CD14-positive monocyte (primary cell): Measurements from ENCODE around the gene TMEM190. TPM values are rescaled to one million over a fixed set of nuclear protein-coding genes. Genes with fewer than 3 reads are reported as not detected.

Experiments used
- DNase-seq, 3 donors: peaks; one replicate each; pipeline ENCODE4 v3.0.0-alpha.2; 2011 to 2022
- H2AFZ ChIP-seq: 2 replicates; pipeline ENCODE4 v1.6.0; 2012; ENCODE audit warnings: mild to moderate bottlenecking, low read depth, low read length, inconsistent platforms; ENCODE audit not compliant: insufficient read depth, poor library complexity, severe bottlenecking
- H3K27ac ChIP-seq, 2 donors: 1 replicate in 1 of 2; 2 replicates in 1 of 2; pipeline ENCODE4 v1.5.1; 2012 to 2013; ENCODE audit warnings: low read length in 2 of 2, control low read depth in 1 of 2, inconsistent platforms in 1 of 2, low read depth in 1 of 2, mild to moderate bottlenecking in 1 of 2
- H3K27me3 ChIP-seq, 2 donors: one replicate each; pipeline versions ENCODE4 v1.6.0 to v1.6.1; 2011 to 2013; ENCODE audit warnings: low read length in 2 of 2; ENCODE audit not compliant: control insufficient read depth in 2 of 2, insufficient read depth in 2 of 2
- H3K36me3 ChIP-seq, 2 donors: replicated peaks in 1 of 2; 1 replicate in 1 of 2; 2 replicates in 1 of 2; pipeline versions ENCODE4 v1.5.1 to v1.6.1; 2012 to 2013; ENCODE audit warnings: low read length in 2 of 2, control low read depth in 1 of 2, inconsistent platforms in 1 of 2, mild to moderate bottlenecking in 1 of 2; ENCODE audit not compliant: insufficient read depth in 2 of 2, control insufficient read depth in 1 of 2
- H3K4me1 ChIP-seq, 2 donors: 1 replicate in 1 of 2; 2 replicates in 1 of 2; pipeline versions ENCODE4 v1.5.1 to v1.6.1; 2012 to 2013; ENCODE audit warnings: low read length in 2 of 2, control low read depth in 1 of 2, inconsistent platforms in 1 of 2, mild to moderate bottlenecking in 1 of 2, moderate library complexity in 1 of 2; ENCODE audit not compliant: insufficient read depth in 2 of 2, control insufficient read depth in 1 of 2
- H3K4me2 ChIP-seq: replicated peaks from 2 replicates; pipeline ENCODE3; 2012; ENCODE audit warnings: low read length, moderate library complexity, mild to moderate bottlenecking; ENCODE audit not compliant: poor library complexity, severe bottlenecking; ENCODE audit errors: extremely low read depth
- H3K4me3 ChIP-seq, 3 experiments: fragments of 200-600 bp in 1 of 3; sonication (generic) in 1 of 3; replicated peaks in 1 of 3; 1 replicate in 2 of 3; 2 replicates in 1 of 3; pipeline ENCODE4 v1.5.1; 2011 to 2013; ENCODE audit warnings: low read length in 3 of 3, mild to moderate bottlenecking in 3 of 3, control low read depth in 2 of 3, low read depth in 2 of 3, inconsistent platforms in 1 of 3, moderate library complexity in 1 of 3
- H3K79me2 ChIP-seq: 2 replicates; pipeline ENCODE4 v1.6.0; 2012; ENCODE audit warnings: mild to moderate bottlenecking, control low read depth, inconsistent platforms, low read length, moderate library complexity; ENCODE audit not compliant: insufficient read depth
- H3K9ac ChIP-seq: 2 replicates; pipeline ENCODE4 v1.6.0; 2017; ENCODE audit warnings: low read length, mild to moderate bottlenecking; ENCODE audit not compliant: insufficient read depth, poor library complexity, severe bottlenecking
- H3K9me3 ChIP-seq, 2 donors: replicated peaks in 1 of 2; 1 replicate in 1 of 2; 2 replicates in 1 of 2; pipeline versions ENCODE4 v1.5.1 to v1.6.1; 2012 to 2013; ENCODE audit warnings: low read length in 2 of 2, control low read depth in 1 of 2; ENCODE audit not compliant: control insufficient read depth in 1 of 2, insufficient read depth in 1 of 2
- H4K20me1 ChIP-seq: 2 replicates; pipeline ENCODE4 v1.6.0; 2012; ENCODE audit warnings: mild to moderate bottlenecking, low read length, control low read depth, moderate library complexity; ENCODE audit not compliant: insufficient read depth
- H3K27ac Mint-ChIP-seq, 7 donors: one replicate each; pipeline ENCODE4 v1.8.0; 2020; ENCODE audit warnings: mild to moderate bottlenecking in 7 of 7, mixed read lengths in 7 of 7, moderate library complexity in 6 of 7, inconsistent platforms in 2 of 7
- H3K27me3 Mint-ChIP-seq, 3 donors: one replicate each; pipeline ENCODE4 v1.8.0; 2021 to 2022; ENCODE audit warnings: low read depth in 3 of 3, mild to moderate bottlenecking in 3 of 3, mixed read lengths in 3 of 3, moderate library complexity in 3 of 3, inconsistent platforms in 1 of 3
- H3K36me3 Mint-ChIP-seq, 2 donors: one replicate each; pipeline ENCODE4 v1.8.0; 2020; ENCODE audit warnings: mixed read lengths in 2 of 2, inconsistent platforms in 1 of 2, mild to moderate bottlenecking in 1 of 2
- H3K4me1 Mint-ChIP-seq: one replicate; pipeline ENCODE4 v1.8.0; 2020; ENCODE audit warnings: mild to moderate bottlenecking, mixed read lengths
- H3K4me3 Mint-ChIP-seq, 2 donors: one replicate each; pipeline ENCODE4 v1.8.0; 2020; ENCODE audit warnings: mild to moderate bottlenecking in 2 of 2, mixed read lengths in 2 of 2, moderate library complexity in 1 of 2
- H3K9me3 Mint-ChIP-seq, 7 donors: one replicate each; pipeline ENCODE4 v1.8.0; 2020 to 2022; ENCODE audit warnings: mixed read lengths in 7 of 7, mild to moderate bottlenecking in 6 of 7, moderate library complexity in 6 of 7, inconsistent platforms in 2 of 7
- CTCF ChIP-seq: fragments of 200-600 bp; IDR thresholded peaks from one replicate; pipeline ENCODE4 v1.8.0; 2022; ENCODE audit warnings: antibody characterized with exemption, mild to moderate bottlenecking
- whole genome bisulfite sequencing: methylation state at CpG from one replicate; pipeline ENCODE4 v1.1.5; 2013; ENCODE audit warnings: missing lambda C conversion rate; ENCODE audit not compliant: insufficient coverage; 5-methylcytosine and 5-hydroxymethylcytosine counted together
- intact Hi-C, 2 donors: fragments of 100-400 bp; cut with micrococcal nuclease; formaldehyde crosslinking; loops; one replicate each; pipeline versions ENCODE4 v1.15.0 to v1.15.1; 2023
- polyA plus RNA-seq, 3 donors: library from polyadenylated mRNA; depleted of rRNA in 1 of 3; unstranded in 2 of 3; stranded (reverse) in 1 of 3; fragments of 300-500 nt in 2 of 3; fragments of >200 nt in 1 of 3; fragmentation: Illumina TruSeq in 2 of 3; gene quantifications; 1 replicate in 2 of 3; 2 replicates in 1 of 3; pipeline ENCODE4 v1.2.3, GENCODE V29; 2012 to 2021

The TMEM190 gene
- polyA plus RNA-seq, 3 donors, result not detected

DNA sequence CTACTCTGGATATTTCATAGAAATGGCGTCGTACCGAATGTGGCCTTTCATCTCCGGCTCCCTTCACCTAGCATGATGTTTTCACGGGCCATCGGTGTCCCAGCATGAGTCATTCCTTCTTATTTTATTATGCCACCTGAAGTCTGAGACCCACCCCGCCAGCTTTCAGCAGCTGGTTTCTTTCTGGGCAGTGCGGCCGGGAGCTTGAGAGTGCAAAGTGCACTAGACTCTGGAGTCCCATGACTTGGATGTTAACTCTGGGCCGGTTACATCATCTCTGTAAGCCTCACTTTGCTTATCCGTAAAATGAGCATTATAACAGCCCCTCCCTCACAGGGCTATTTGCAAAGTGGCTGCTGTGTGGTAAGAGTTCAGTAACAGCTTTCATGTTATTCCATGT lies 42.8 kb upstream of the TMEM190 start:
- Mint-ChIP-seq H3K27ac (no peak overlapping the region), H3K4me3 (no peak overlapping the region), H3K27me3 (peaks cover 1 to 3% (median 2%) of the 10 kb centered on the region in 3 donors), H3K36me3 (no peaks in the 10 kb centered on the region), H3K4me1 (peaks cover 49% of the 10 kb centered on the region), H3K9me3 (peaks cover 0 to 6% (median 0%) of the 10 kb centered on the region in 7 donors)
- no peaks in the 10 kb centered on the region for H3K27me3 ChIP-seq
- H4K20me1 ChIP-seq, result no peaks in the 10 kb centered on the region
- no peak overlapping the region for H3K4me3 ChIP-seq
- intact Hi-C loops, result no loop called here
- no peak for DNase-seq
- H3K27ac ChIP-seq, result no peak overlapping the region
- no peaks in the 10 kb centered on the region for H3K9me3 ChIP-seq
- no peak overlapping the region for H2AFZ ChIP-seq
- H3K79me2 ChIP-seq, result no peaks in the 10 kb centered on the region
- H3K4me2 ChIP-seq, result no peak overlapping the region
- WGBS, result 88% methylated on average over 7 of the region's 11 CpGs
- H3K9ac ChIP-seq, result no peak overlapping the region
- TF ChIP-seq CTCF, result no peak
- peaks cover 42 to 54% of the 10 kb centered on the region in 2 donors for H3K4me1 ChIP-seq
- H3K36me3 ChIP-seq, result no peaks in the 10 kb centered on the region

DNA sequence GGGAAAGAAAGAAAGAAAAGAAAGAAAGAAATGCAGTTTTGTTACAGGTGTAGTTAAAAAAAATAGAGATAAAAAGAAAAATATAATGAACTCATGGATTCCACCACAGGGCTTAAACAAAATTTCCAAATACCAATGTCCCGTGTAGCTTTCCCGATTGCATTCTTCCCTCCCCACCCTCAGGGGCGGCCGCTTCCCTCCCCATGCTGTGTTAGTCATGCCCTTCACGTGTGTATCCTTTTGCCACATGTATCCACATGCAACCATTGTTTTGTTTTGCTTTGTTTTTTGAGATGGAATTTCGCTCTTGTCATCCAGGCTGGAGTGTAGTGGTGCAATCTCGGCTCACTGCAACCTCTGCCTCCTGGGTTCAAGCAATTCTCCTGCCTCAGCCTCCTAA lies 40.5 kb upstream of the TMEM190 start:
- no peak for DNase-seq
- Histone ChIP-seq H3K4me2 (no peak overlapping the region), H3K27ac (no peak overlapping the region), H3K4me1 (peaks cover 42 to 47% of the 10 kb centered on the region in 2 donors), H3K79me2 (peaks cover 12% of the 10 kb centered on the region), H3K36me3 (no peaks in the 10 kb centered on the region), H4K20me1 (no peaks in the 10 kb centered on the region), H3K4me3 (no peak overlapping the region), H3K27me3 (no peaks in the 10 kb centered on the region), H2AFZ (no peak overlapping the region), H3K9me3 (no peaks in the 10 kb centered on the region), H3K9ac (no peak overlapping the region)
- H3K9me3 Mint-ChIP-seq, result peaks cover 0 to 4% (median 0%) of the 10 kb centered on the region in 7 donors
- no peak overlapping the region for H3K4me3 Mint-ChIP-seq
- no peak overlapping the region for H3K27ac Mint-ChIP-seq
- peaks cover 44% of the 10 kb centered on the region for H3K4me1 Mint-ChIP-seq
- WGBS, result no CpG with 5 or more reads among the region's 7 CpGs
- H3K27me3 Mint-ChIP-seq, result peaks cover 0 to 5% (median 2%) of the 10 kb centered on the region in 3 donors
- intact Hi-C loops, result loop anchor here (5.0 kb wide), 1 partner anchor 34 kb away; no protein-coding TSS in a partner anchor
- no peak for TF ChIP-seq CTCF
- no peaks in the 10 kb centered on the region for H3K36me3 Mint-ChIP-seq
